HepG2 (cell line): ENCODE measurements around the gene KRTAP10-11. TPM values are rescaled to one million over a fixed set of nuclear protein-coding genes. Genes with fewer than 3 reads are reported as not detected.

Experiments
- ATAC-seq: fragments of 200-7000 bp; cut with Tn5 transposase; 3 replicates; pipeline ENCODE4 v1.9.1; 2020; ENCODE audit warnings: mild to moderate bottlenecking, moderate library complexity
- BruUV-seq: library from RNA; stranded (reverse); fragments of 400-500 nt; replicated peaks from 2 replicates; lab custom pipeline; 2021; lab: Mats Ljungman, UMichigan
- CTCF ChIA-PET: fragments of 300-600 bp; formaldehyde crosslinking; extraction: SDS; loops from one replicate; lab custom pipeline; 2021; ENCODE audit warnings: low total read pairs, inconsistent platforms, low intra/inter-chr PET ratio; lab: Yijun Ruan, JAX
- POLR2A ChIA-PET: fragments of 350-600 bp; sonication (Branson Sonifier 250); formaldehyde crosslinking; loops from one replicate; lab custom pipeline; 2020; ENCODE audit warnings: antibody characterized with exemption, inconsistent platforms; lab: Yijun Ruan, JAX
- DNase-seq: peaks from one replicate; pipeline ENCODE4 v3.0.0-alpha.2; 2015; ENCODE audit warnings: low spot score
- FAIRE-seq: peaks from 3 replicates; lab custom pipeline; 2011; peaks lifted over from hg19 to GRCh38; lab: Jason Lieb, UNC
- H2AFZ ChIP-seq: one replicate; pipeline ENCODE4 v1.6.1; 2011; ENCODE audit warnings: low read length, inconsistent platforms
- H3K27ac ChIP-seq: fragments of 300-600 bp; 3 replicates; pipeline ENCODE4 v1.8.0; 2011; ENCODE audit warnings: mixed run types, mild to moderate bottlenecking, mixed read lengths, low read length, inconsistent platforms; ENCODE audit not compliant: insufficient read depth; ENCODE audit errors: extremely low read length
- H3K27me3 ChIP-seq, 2 experiments: fragments of 200-600 bp in 1 of 2; 2 replicates in 1 of 2; 3 replicates in 1 of 2; pipeline versions ENCODE4 v1.6.0 to v1.8.0; 2011; ENCODE audit warnings: low read length in 2 of 2, mild to moderate bottlenecking in 2 of 2, moderate library complexity in 2 of 2, inconsistent platforms in 1 of 2; ENCODE audit not compliant: insufficient read depth in 2 of 2, control insufficient read depth in 1 of 2
- H3K36me3 ChIP-seq, 2 experiments: fragments of 200-600 bp in 1 of 2; replicated peaks in 1 of 2; 2 replicates in 1 of 2; 3 replicates in 1 of 2; pipeline versions ENCODE4 v1.5.1 to v1.8.0; 2011; ENCODE audit warnings: low read length in 2 of 2, inconsistent platforms in 1 of 2; ENCODE audit not compliant: insufficient read depth in 2 of 2, control insufficient read depth in 1 of 2
- H3K4me1 ChIP-seq: 2 replicates; pipeline ENCODE4 v1.5.1; 2012; ENCODE audit warnings: low read length, inconsistent platforms; ENCODE audit not compliant: insufficient read depth
- H3K4me2 ChIP-seq: 2 replicates; pipeline ENCODE4 v1.6.0; 2011; ENCODE audit warnings: low read depth, low read length, inconsistent platforms
- H3K4me3 ChIP-seq, 3 experiments: fragments of 200-600 bp in 1 of 3; sonication (generic), shearing (Covaris generic) in 1 of 3; replicated peaks in 1 of 3; 2 replicates each; pipeline ENCODE4 v1.5.1; 2011 to 2016; ENCODE audit warnings: low read length in 3 of 3, inconsistent platforms in 2 of 3, low read depth in 2 of 3, mild to moderate bottlenecking in 2 of 3, control low read depth in 1 of 3, mixed read lengths in 1 of 3; ENCODE audit not compliant: insufficient read depth in 1 of 3
- H3K79me2 ChIP-seq: one replicate; pipeline ENCODE4 v1.6.1; 2011; ENCODE audit warnings: low read length, inconsistent platforms; ENCODE audit not compliant: insufficient read depth
- H3K9ac ChIP-seq: 2 replicates; pipeline ENCODE4 v1.6.0; 2011; ENCODE audit warnings: mild to moderate bottlenecking, low read depth, low read length, inconsistent platforms; ENCODE audit not compliant: insufficient read depth
- H3K9me3 ChIP-seq: 2 replicates; pipeline ENCODE4 v1.5.1; 2012; ENCODE audit warnings: mild to moderate bottlenecking, low read length
- H4K20me1 ChIP-seq: 2 replicates; pipeline ENCODE4 v1.6.0; 2011; ENCODE audit warnings: inconsistent platforms, mild to moderate bottlenecking, low read length, moderate library complexity; ENCODE audit not compliant: insufficient read depth
- DNMT1 ChIP-seq: sonication (generic); formaldehyde crosslinking; IDR thresholded peaks from 2 replicates; pipeline ENCODE4 v1.5.1; 2020; ENCODE audit warnings: mild to moderate bottlenecking, missing genetic modification reagents
- RAD51 ChIP-seq: fragments of 450-650 bp; IDR thresholded peaks from 2 replicates; pipeline ENCODE4 v1.6.1; 2016; ENCODE audit warnings: borderline replicate concordance
- SATB2 ChIP-seq: sonication (generic); formaldehyde crosslinking; IDR thresholded peaks from 2 replicates; pipeline ENCODE4 v1.5.0; 2020; ENCODE audit warnings: missing genetic modification reagents
- ZIK1 ChIP-seq: sonication (generic); formaldehyde crosslinking; IDR thresholded peaks from 2 replicates; pipeline ENCODE4 v1.5.0; 2020; ENCODE audit warnings: mild to moderate bottlenecking, low read depth, missing genetic modification reagents, borderline replicate concordance
- ZNF264 ChIP-seq: sonication (generic); formaldehyde crosslinking; IDR thresholded peaks from 2 replicates; pipeline ENCODE4 v1.4.0; 2020; ENCODE audit warnings: missing genetic modification reagents
- WGBS: methylation state at CpG from one replicate; pipeline ENCODE4 v1.1.6; 2017; ENCODE audit warnings: low lambda C conversion rate; 5-methylcytosine and 5-hydroxymethylcytosine counted together
- in situ Hi-C: cut with HindIII; loops from 2 replicates; pipeline ENCODE4 v1.10.0; 2017; ENCODE audit warnings: low pct_unique_long_range_greater_than_20kb; ENCODE audit not compliant: extremely low pct_ligation_motif_present
- intact Hi-C: fragments of 100-400 bp; cut with micrococcal nuclease; formaldehyde crosslinking; loops from one replicate; pipeline ENCODE4 v1.10.0; 2022; ENCODE audit not compliant: unreplicated experiment
- polyA plus RNA-seq, 8 experiments: library from polyadenylated mRNA; depleted of rRNA in 3 of 8; stranded (reverse) in 7 of 8; unstranded in 1 of 8; fragments of >200 nt; fragmentation: Illumina TruSeq in 4 of 8; extraction: Trizol in 4 of 8; gene quantifications; 2 replicates each; pipeline versions ENCODE4 v1.2.1 to v1.2.3, GENCODE V29; 2011 to 2016; ENCODE audit warnings: low read depth in 4 of 8, missing spikeins in 1 of 8, mixed read lengths in 1 of 8; ENCODE audit not compliant: insufficient read depth in 1 of 8
- total RNA-seq, 5 experiments: library from RNA; depleted of rRNA; stranded (reverse); fragments of >200 nt; fragmentation: Illumina TruSeq; extraction: Trizol; gene quantifications; 2 replicates each; pipeline ENCODE4 v1.2.3, GENCODE V29; 2016; ENCODE audit warnings: low read depth in 1 of 5
- TF ChIP-seq, protein P1 (sequence below): sonication (generic); formaldehyde crosslinking; IDR thresholded peaks from 2 replicates; pipeline ENCODE4 v1.5.0; 2020; ENCODE audit warnings: mild to moderate bottlenecking, missing genetic modification reagents

The KRTAP10-11 gene
- total and polyA plus RNA-seq, 2 of the 13 experiments (the other 11 are each of a cell fraction or from before 2014, with no cell fraction given): not detected

DNA sequence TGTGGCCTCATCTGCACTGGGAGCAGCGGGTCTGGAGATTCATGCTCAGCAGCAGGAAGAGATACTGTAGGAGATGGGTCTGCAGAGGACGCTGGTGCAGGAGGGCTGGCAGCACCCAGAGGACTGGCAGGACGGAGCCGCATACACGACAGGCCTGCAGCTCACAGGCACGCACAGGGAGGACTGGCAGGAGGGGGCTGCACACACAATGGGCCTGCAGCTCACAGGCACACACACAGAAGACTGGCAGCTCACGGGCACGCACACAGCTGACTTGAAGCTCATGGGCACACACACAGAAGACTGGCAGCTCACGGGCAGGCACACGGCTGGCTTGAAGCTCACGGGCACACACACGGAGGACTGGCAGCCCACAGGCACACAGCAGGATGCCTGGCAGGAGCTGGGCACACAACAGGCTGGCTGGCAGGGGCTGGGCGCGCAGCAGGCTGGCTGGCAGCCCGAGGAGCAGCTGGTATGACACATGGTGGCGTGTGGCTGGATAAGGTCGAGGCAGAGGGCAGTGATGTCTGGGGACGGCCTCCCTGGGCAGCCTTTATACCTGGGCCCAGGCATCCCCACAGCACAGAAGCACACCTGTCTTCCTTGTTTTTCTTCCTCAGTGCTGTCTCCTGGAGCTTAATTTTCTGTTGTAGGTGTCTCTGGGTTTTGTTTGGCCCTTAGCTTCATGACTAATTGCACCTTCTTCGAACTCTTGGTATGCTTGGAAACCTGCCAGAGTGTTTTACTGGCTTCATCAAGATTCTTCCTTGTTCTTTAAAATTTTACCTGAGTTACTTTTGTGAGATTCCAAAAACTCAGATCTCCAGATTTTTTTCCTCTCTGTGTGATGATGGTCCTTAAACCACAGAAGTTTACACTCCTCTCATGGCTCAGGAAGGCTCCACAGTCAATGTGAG lies 20.4 kb downstream of the KRTAP10-11 start, which contains the start of gene KRTAP12-2 (continued):
- TF ChIP-seq ZNF264 (CRISPR knock-in tag) (no peak), ZIK1 (CRISPR knock-in tag) (no peak)
- TF ChIP-seq, protein P1, sequence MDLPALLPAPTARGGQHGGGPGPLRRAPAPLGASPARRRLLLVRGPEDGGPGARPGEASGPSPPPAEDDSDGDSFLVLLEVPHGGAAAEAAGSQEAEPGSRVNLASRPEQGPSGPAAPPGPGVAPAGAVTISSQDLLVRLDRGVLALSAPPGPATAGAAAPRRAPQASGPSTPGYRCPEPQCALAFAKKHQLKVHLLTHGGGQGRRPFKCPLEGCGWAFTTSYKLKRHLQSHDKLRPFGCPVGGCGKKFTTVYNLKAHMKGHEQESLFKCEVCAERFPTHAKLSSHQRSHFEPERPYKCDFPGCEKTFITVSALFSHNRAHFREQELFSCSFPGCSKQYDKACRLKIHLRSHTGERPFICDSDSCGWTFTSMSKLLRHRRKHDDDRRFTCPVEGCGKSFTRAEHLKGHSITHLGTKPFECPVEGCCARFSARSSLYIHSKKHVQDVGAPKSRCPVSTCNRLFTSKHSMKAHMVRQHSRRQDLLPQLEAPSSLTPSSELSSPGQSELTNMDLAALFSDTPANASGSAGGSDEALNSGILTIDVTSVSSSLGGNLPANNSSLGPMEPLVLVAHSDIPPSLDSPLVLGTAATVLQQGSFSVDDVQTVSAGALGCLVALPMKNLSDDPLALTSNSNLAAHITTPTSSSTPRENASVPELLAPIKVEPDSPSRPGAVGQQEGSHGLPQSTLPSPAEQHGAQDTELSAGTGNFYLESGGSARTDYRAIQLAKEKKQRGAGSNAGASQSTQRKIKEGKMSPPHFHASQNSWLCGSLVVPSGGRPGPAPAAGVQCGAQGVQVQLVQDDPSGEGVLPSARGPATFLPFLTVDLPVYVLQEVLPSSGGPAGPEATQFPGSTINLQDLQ (CRISPR knock-in tag): no peak

DNA sequence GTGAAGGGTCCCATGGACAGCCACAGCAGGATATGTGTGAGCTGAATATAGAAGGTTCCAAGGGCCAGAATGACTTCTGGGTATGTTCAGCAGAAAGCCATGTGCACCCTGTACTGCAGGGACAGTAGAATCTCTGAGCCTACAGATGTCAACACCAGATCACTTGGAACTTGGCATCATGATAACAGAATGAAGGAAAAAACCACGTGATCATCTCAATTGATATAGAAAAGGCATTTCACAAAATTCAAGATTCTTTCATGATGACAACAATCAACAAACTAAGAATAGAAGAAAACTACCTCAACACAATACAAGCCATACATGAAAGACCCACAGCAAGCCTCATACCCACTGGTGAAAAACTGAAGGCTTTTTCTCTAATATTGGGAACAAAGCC lies 21.4 kb downstream of the KRTAP10-11 start:
- no peak overlapping the region for H2AFZ ChIP-seq
- CTCF ChIA-PET: no interaction called here
- H3K4me1 ChIP-seq: no peaks in the 10 kb centered on the region
- no peak for TF ChIP-seq DNMT1
- TF ChIP-seq SATB2 (CRISPR knock-in tag): no peak
- peak; percentile 51; the same call in 1 of the 2 replicates for TF ChIP-seq RAD51
- H3K27me3 ChIP-seq: no peaks in the 10 kb centered on the region; a peak in 1 of 5 replicates
- H3K4me2 ChIP-seq: no peak overlapping the region
- no peaks in the 10 kb centered on the region for H4K20me1 ChIP-seq
- no peaks in the 10 kb centered on the region for H3K79me2 ChIP-seq
- no peak overlapping the region for H3K27ac ChIP-seq
- POLR2A ChIA-PET: no interaction called here
- BruUV-seq: no TSS peak
- H3K4me3 ChIP-seq: no peak overlapping the region
- no peak for DNase-seq
- H3K36me3 ChIP-seq: no peaks in the 10 kb centered on the region
- H3K9me3 ChIP-seq: peaks cover 7% of the 10 kb centered on the region
- intact Hi-C loops: no loop called here
- FAIRE-seq: no peak
- H3K9ac ChIP-seq: no peak overlapping the region
- in situ Hi-C loops: no loop called here
- 0% methylated on average over 1 of the region's 1 CpG for WGBS
- ATAC-seq: no peak
